Measurements from ENCODE around the gene MYMK. TPM values are rescaled to one million over a fixed set of nuclear protein-coding genes. Genes with fewer than 3 reads are reported as not detected.

Gene MYMK
- total and polyA plus RNA-seq, 7 donors: not detected

DNA sequence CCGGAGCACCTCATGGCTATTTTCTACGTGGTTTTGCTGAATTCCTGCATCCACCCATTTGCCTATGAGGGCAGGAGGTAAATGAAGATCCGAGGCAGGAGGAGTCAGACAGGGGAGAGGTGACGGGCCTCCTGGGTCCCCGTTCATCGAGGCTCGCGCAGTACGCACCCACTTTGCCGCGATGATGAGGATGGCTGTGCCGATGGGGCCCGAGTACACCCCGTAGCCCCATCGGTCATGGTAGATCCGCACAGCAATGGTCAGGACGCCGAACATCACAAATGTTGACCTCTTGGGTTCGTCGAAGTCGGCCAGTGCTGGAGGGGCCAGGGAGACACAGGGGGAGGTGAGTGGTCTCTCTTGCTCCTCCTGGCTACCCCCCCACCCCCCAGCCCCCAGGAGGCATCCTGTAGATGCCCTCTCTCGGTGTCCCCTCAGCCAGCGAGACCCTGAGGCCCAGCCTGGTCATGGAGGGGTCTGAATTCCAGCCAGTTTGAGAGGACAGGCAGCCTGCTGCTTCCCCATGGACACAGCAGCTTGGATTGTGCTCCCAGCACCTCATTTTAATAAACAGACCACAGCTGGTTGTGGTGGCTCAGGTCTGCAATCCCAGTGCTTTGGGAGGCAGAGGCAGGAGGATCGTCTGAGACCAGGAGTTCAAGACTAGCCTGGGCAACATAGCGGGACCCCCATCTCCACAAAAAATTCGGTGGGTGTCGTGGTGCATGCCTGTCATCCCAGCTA lies 5.9 kb downstream of the MYMK start:
- no peak overlapping the region for H3K27ac ChIP-seq
- H3K4me3 ChIP-seq: no peak overlapping the region
- no peaks in the 10 kb centered on the region for H3K36me3 ChIP-seq
- peaks cover 0 to 5% (median 2%) of the 10 kb centered on the region in 4 donors for H3K4me1 ChIP-seq
- 91 to 93% methylated on average over 27 of the region's 27 CpGs for WGBS, 2 donors
- TF ChIP-seq, protein P1, sequence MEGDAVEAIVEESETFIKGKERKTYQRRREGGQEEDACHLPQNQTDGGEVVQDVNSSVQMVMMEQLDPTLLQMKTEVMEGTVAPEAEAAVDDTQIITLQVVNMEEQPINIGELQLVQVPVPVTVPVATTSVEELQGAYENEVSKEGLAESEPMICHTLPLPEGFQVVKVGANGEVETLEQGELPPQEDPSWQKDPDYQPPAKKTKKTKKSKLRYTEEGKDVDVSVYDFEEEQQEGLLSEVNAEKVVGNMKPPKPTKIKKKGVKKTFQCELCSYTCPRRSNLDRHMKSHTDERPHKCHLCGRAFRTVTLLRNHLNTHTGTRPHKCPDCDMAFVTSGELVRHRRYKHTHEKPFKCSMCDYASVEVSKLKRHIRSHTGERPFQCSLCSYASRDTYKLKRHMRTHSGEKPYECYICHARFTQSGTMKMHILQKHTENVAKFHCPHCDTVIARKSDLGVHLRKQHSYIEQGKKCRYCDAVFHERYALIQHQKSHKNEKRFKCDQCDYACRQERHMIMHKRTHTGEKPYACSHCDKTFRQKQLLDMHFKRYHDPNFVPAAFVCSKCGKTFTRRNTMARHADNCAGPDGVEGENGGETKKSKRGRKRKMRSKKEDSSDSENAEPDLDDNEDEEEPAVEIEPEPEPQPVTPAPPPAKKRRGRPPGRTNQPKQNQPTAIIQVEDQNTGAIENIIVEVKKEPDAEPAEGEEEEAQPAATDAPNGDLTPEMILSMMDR (IDR thresholded peaks at IDR 0.05): no peak
- TF ChIP-seq EP300 (IDR thresholded peaks at IDR 0.05) (no peak), POLR2AphosphoS5 (IDR thresholded peaks at IDR 0.05) (no peak), POLR2A (IDR thresholded peaks at IDR 0.05) (no peak)
- intact Hi-C loops (cut with DNase I): no loop called here
- no peak for DNase-seq
- peaks cover 0 to 12% (median 7%) of the 10 kb centered on the region in 3 donors for H3K27me3 ChIP-seq
- H3K9me3 ChIP-seq: no peaks in the 10 kb centered on the region

DNA sequence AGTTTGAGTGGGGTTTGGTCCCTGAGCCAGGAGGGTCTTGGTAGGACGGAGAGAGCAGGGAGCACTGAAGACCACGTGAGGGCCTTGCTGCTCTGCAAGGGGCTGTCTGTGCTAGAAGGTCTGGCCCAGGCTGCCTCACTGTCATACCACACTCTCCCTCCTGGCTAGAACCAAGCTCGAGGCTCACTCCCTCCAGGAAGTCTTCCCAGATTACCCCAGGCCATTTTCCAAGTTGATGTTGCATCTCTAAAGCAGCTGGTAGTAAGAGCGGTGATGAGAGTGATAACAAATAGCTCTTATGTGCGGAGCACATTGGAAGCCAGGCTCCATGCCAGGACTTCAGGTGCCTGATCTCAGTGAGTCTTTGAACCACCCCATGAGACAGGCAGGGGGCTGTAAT lies 6.6 kb downstream of the MYMK start:
- Histone ChIP-seq H3K27me3 (peaks cover 0 to 12% (median 7%) of the 10 kb centered on the region in 3 donors), H3K36me3 (no peaks in the 10 kb centered on the region), H3K4me3 (no peak overlapping the region), H3K4me1 (peaks cover 0 to 5% (median 2%) of the 10 kb centered on the region in 4 donors), H3K9me3 (no peaks in the 10 kb centered on the region), H3K27ac (no peak overlapping the region)
- DNase-seq: no peak
- WGBS, 2 donors: 74 to 85% methylated on average over 5 of the region's 5 CpGs
- TF ChIP-seq POLR2AphosphoS5 (IDR thresholded peaks at IDR 0.05): no peak
- TF ChIP-seq, protein P1 (IDR thresholded peaks at IDR 0.05): no peak
- no peak for TF ChIP-seq EP300 (IDR thresholded peaks at IDR 0.05)
- TF ChIP-seq POLR2A (IDR thresholded peaks at IDR 0.05): no peak
- intact Hi-C loops (cut with DNase I): no loop called here

DNA sequence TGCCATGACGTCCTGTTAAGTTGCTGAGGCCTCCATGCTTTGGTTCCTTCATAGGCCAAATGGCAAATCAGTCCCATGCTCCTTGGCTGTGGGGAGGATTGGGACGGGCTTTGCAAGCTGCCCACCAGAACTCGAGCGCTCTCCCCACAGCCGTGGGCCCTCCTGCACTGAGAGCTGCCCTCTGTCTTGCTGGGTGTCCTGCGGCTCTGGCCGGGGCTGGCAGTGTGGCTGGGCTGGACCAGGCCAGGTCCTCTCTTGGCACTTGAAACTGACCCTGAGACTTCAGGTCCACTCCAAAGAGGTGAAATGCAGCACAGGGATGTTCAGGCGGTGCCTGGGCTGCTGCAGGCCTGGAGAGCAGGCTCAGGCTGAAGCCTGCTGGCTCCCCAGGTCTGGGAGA lies 7.0 kb downstream of the MYMK start:
- intact Hi-C loops (cut with DNase I): no loop called here
- no peaks in the 10 kb centered on the region for H3K36me3 ChIP-seq
- H3K9me3 ChIP-seq: no peaks in the 10 kb centered on the region
- no peak for TF ChIP-seq POLR2A (IDR thresholded peaks at IDR 0.05)
- TF ChIP-seq, protein P1 (IDR thresholded peaks at IDR 0.05): no peak
- TF ChIP-seq POLR2AphosphoS5 (IDR thresholded peaks at IDR 0.05): no peak
- TF ChIP-seq EP300 (IDR thresholded peaks at IDR 0.05): no peak
- no peak overlapping the region for H3K27ac ChIP-seq
- H3K4me1 ChIP-seq: peaks cover 0 to 5% (median 2%) of the 10 kb centered on the region in 4 donors
- no peak overlapping the region for H3K4me3 ChIP-seq
- WGBS, 2 donors: 78 to 81% methylated on average over 8 of the region's 8 CpGs
- DNase-seq: no peak
- peaks cover 0 to 12% (median 7%) of the 10 kb centered on the region in 3 donors for H3K27me3 ChIP-seq

DNA sequence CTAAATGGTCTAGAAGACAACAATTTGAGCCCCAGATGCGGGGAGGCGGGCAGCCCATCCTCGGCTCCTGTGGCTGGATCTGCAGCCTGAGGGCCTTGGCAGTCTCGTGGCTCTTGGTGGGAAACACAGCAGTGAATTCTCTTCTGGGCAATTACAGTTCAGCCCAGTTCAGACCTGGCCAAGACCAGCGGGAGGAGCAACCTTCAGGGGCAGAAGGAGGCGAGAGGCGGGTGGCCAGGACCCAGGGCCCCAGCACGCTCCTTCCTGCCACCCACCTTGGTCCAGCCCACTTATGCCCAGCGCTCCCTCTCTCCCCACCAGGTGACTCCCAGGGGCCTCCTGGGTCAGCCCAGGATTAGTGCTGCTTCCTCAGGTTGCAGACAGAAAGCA lies 7.8 kb downstream of the MYMK start:
- H3K36me3 ChIP-seq: no peaks in the 10 kb centered on the region
- intact Hi-C loops (cut with DNase I): no loop called here
- H3K4me3 ChIP-seq: no peak overlapping the region
- H3K4me1 ChIP-seq: peaks cover 0 to 5% (median 2%) of the 10 kb centered on the region in 4 donors
- TF ChIP-seq POLR2AphosphoS5 (IDR thresholded peaks at IDR 0.05) (no peak), POLR2A (IDR thresholded peaks at IDR 0.05) (no peak), EP300 (IDR thresholded peaks at IDR 0.05) (no peak)
- TF ChIP-seq, protein P1 (IDR thresholded peaks at IDR 0.05): no peak
- H3K27ac ChIP-seq: no peak overlapping the region
- WGBS, 2 donors: 91 to 92% methylated on average over 9 of the region's 9 CpGs
- DNase-seq: no peak
- H3K27me3 ChIP-seq: peaks cover 0 to 12% (median 7%) of the 10 kb centered on the region in 3 donors
- no peaks in the 10 kb centered on the region for H3K9me3 ChIP-seq

Data from sigmoid colon (tissue), 7 donors.